ENCODE data around the gene SKI.
A peak's percentile ranks its signal among the peaks of the same experiment; 100 is the strongest.

DNA sequence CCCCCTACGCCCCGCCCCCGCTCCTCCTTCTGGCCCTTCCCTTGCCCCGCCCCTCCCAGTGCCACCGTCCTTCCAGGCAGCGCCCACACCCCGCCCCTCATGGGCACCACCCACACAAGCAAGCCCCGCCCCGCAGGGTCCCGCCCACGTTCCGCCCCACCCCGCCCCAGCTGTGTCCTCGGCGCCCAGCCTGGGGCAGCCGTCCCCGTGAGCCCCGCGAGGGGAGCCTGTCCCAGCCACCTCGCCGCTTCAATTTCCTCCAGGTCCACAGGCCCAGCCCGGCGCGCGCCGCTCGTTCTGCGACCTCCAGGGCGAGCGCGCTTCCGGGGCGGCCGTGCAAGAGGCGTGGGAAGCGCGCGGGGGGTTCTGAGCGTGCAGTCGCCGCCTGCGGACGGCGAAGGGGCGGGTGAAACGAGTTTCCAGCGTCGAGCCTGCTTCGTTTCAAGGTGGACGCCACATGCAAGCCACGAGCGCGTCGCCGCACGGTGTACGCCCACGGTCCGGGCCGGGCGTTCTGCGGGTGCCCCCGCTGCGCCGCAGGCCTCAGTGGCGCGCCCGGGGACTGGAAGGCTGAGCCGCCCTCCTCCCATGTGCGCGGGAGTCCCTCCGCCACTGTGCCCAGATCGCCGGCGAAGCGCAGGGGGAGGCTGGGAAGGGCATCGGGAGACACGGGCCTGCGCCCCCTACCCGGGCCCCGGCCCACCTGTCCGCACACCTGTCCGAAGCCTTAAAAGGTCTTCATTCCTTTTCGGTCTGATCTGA, 22.7 kb upstream of the SKI start:
- TF ChIP-seq, protein P1, sequence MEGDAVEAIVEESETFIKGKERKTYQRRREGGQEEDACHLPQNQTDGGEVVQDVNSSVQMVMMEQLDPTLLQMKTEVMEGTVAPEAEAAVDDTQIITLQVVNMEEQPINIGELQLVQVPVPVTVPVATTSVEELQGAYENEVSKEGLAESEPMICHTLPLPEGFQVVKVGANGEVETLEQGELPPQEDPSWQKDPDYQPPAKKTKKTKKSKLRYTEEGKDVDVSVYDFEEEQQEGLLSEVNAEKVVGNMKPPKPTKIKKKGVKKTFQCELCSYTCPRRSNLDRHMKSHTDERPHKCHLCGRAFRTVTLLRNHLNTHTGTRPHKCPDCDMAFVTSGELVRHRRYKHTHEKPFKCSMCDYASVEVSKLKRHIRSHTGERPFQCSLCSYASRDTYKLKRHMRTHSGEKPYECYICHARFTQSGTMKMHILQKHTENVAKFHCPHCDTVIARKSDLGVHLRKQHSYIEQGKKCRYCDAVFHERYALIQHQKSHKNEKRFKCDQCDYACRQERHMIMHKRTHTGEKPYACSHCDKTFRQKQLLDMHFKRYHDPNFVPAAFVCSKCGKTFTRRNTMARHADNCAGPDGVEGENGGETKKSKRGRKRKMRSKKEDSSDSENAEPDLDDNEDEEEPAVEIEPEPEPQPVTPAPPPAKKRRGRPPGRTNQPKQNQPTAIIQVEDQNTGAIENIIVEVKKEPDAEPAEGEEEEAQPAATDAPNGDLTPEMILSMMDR (IDR thresholded peaks at IDR 0.05), result peak in 3 of 5 experiments; percentile 13 to 40 (median 25)
- TF ChIP-seq EP300 (IDR thresholded peaks at IDR 0.05; ENCODE audit: low read depth), result no peak
- peak; percentile 51 for TF ChIP-seq POLR2A (IDR thresholded peaks at IDR 0.05)
- peak; percentile 48 to 71 (median 70) for TF ChIP-seq POLR2AphosphoS5 (IDR thresholded peaks at IDR 0.05)

Measured in transverse colon (tissue), 4 donors.